NCI-H82 treated with DMSO at 0.1 percent for 48 hours (cell line): ENCODE data around the gene OR4L1.
"Not testable (repeated sequence)": the region's sequence is repeated elsewhere in the genome, so short reads cannot be mapped to it uniquely, and the experiment has no call there.

ENCODE experiments used
- DNase-seq: peaks from one replicate; lab custom pipeline; 2025; ENCODE audit not compliant: unreplicated experiment; lab: John Stamatoyannopoulos, UW

OR4L1 gene, protein sequence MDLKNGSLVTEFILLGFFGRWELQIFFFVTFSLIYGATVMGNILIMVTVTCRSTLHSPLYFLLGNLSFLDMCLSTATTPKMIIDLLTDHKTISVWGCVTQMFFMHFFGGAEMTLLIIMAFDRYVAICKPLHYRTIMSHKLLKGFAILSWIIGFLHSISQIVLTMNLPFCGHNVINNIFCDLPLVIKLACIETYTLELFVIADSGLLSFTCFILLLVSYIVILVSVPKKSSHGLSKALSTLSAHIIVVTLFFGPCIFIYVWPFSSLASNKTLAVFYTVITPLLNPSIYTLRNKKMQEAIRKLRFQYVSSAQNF

GRCh38 chr14:20059745-20060144, at the start of gene OR4L1:
OR4L1 (plus strand) TSS chr14:20060045; CDS start chr14:20060045, 0 bp downstream.
- no peak for DNase-seq

- no peak for DNase-seq
These were observed 40.5 kb upstream of the OR4L1 start, which contains the start of gene OR4K14 for GRCh38 chr14:20019257-20019865. OR4K14 (minus strand) TSS chr14:20019307; CDS start chr14:20015193, 4,114 bp downstream.

DNA sequence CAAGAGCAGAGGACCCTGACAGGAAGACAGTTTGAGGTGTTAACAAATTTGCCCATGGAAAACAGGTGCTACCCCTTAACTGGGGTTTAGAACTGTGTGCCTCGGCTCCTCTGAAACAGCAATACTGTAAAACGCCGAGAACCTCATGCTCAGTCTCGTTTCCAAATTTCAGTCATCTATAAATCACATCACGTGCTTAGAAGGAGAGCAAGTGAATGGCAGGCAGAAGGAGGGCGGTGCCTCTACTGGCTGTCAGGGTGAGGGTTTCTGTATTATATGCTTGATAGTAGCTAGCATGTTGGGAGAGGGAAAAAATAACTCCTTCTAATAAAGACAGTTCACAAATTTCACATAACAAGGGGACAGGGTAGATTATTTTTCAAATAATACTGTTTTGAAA, 28.8 kb upstream of the OR4L1 start:
- no peak for DNase-seq

DNA sequence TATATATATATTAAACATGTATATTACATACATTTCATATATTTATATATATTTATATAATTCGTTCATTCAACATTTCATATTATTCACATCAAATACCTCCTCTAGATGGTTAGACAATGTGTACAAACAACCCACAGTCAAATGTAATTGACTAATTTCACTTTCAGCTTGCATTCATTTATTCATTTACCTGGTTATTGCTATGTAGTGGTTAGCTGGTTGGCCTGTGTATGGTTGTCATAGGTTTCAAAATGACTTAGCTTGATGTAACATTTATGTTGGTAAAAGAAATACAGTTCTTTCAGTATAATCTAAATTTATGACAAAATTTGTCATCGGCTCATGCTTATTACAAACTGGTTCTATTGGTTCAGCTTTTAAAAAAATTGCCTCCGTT, 24.4 kb upstream of the OR4L1 start:
- DNase-seq = no peak

GRCh38 chr14:20035938-20036337, 23.9 kb upstream of the OR4L1 start, which contains the start of gene OR4K13:
OR4K13 (minus strand) TSS chr14:20036038; CDS start chr14:20034758, 1,280 bp downstream.
- DNase-seq = no peak

- DNase-seq = no peak
These were observed 15.6 kb upstream of the OR4L1 start for GRCh38 chr14:20044243-20044642.

DNA sequence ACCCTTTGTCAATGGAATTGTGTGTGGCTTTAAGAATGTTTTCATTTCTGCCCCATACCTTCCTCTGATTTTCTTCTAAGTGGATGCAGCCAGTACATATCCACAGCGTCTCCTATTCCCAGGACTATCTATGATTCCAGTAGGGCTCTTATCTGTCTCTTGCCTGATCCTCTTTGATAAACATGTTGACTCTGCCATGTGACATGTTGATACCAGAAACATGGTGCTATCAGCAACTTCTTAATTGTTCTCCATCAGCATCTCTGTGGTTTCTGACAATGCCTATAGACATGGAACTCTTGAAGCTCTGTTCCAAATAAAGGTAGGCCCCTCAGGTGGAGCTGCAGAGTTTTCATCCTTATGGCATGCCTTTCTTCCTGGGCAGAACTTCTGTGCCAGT, 11.6 kb upstream of the OR4L1 start:
- no peak for DNase-seq

DNA sequence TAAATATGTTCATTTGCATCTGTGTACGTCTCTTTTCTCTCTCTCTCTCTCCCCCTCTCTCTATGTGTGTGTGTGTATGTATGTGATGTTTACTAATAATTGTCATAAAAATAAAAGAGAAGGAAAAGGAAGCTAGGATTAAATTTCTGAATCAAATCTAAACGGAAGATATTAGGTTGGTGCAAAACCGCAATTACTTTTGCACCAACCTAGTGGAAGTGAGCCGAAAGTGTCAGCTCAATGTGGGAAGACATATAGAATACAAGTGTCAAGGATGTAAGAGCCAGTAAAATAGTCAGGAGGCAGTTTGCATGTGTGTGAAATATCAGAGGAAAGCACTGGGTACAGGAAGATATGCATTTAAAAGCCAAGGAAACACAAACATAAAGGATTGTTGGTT, 32.2 kb downstream of the OR4L1 start:
- DNase-seq = no peak

DNA sequence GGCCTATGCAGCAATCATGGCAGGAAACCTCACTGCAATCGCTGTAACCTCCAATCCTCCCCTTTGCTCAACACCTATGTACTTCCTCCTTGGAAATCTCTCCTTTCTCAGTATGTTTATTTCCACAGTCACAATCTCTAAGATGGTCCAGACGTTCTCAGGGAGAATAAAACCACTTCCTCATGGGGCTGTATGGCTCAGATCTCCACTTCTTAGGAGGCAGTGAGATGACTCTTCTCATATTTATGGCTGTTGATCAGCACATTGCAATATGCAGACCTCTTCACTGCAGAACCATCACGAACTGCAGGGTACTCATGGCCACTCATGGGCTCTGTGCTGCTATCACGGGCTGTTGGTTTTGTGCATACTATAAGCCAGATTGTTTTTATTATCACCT, 33.6 kb downstream of the OR4L1 start:
- no peak for DNase-seq

DNA sequence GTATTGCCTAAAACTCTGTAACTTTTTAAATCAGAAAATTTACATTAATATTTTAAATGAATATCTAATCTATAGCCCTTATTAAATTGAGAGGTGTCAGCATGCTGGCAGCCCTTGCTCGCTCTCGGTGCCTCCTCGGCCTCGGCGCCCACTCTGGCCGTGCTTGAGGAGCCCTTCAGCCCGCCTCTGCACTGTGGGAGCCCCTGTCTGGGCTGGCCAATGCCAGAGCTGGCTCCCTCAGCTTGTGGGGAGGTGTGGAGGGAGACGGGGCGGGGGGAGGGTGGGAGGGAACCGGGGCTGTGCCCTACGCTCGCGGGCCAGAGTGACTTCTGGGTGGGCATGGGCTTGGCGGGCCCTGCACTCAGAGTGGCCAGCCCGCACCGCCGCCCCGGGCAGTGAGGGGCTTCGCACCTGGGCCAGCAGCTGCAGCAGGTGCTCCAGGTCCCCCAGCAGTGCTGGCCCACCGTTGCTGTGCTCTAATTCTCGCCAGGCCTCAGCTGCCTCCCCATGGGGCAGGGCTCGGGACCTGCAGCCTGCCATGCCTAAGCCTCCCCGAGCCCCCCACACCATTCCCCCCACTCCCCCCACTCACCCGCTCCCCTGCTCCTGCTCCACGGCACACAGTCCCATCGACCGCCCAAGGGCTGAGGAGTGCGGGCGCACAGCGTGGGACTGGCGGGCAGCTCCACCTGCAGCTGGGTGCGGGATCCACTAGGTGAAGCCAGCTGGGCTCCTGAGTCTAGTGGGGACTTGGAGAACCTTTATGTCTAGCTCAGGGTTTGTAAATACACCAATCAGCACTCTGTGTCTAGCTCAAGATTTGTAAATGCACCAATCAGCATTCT, 39.3 kb downstream of the OR4L1 start:
- DNase-seq = not testable (repeated sequence)

- no peak for DNase-seq
These were observed 50.6 kb downstream of the OR4L1 start, which contains the start of gene OR4K17 for GRCh38 chr14:20110438-20110837. OR4K17 (plus strand) TSS chr14:20110739; CDS start chr14:20117500, 6,761 bp downstream.
